GM21825 (cell line): ENCODE measurements around the gene NDOR1.

Source experiments
- ATAC-seq: cut with Tn5 transposase; IDR thresholded peaks from one replicate; pipeline ENCODE4 v1.9.1; 2021; ENCODE audit warnings: mild to moderate bottlenecking, moderate library complexity; ENCODE audit not compliant: unreplicated experiment

The NDOR1 gene

DNA sequence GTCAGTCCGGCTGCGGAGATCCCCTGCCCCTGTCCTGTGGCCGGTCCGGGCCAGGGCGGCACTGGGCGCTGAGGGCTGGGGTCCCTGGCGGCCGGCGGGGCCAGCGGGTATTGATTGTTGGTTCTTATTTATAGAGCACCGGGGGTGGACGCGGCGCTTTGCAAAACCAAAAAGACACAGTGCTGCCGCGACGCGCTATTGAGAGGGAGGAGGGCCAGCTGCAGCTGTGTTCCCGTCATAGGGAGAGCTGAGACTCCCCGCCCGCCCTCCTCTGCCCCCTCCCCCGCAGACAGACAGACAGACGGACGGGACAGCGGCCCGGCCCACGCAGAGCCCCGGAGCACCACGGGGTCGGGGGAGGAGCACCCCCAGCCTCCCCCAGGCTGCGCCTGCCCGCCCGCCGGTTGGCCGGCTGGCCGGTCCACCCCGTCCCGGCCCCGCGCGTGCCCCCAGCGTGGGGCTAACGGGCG lies 38.2 kb upstream of the NDOR1 start:
- ATAC-seq, result no peak

DNA sequence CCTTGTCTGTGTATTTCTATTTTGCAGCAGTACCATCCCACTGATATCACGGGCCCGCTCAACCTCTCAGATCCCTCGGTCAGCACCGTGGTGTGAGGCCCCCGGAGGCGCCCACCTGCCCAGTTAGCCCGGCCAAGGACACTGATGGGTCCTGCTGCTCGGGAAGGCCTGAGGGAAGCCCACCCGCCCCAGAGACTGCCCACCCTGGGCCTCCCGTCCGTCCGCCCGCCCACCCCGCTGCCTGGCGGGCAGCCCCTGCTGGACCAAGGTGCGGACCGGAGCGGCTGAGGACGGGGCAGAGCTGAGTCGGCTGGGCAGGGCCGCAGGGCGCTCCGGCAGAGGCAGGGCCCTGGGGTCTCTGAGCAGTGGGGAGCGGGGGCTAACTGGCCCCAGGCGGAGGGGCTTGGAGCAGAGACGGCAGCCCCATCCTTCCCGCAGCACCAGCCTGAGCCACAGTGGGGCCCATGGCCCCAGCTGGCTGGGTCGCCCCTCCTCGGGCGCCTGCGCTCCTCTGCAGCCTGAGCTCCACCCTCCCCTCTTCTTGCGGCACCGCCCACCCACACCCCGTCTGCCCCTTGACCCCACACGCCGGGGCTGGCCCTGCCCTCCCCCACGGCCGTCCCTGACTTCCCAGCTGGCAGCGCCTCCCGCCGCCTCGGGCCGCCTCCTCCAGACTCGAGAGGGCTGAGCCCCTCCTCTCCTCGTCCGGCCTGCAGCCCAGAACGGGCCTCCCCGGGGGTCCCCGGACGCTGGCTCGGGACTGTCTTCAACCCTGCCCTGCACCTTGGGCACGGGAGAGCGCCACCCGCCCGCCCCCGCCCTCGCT lies 37.5 kb upstream of the NDOR1 start:
- ATAC-seq, result no peak

DNA sequence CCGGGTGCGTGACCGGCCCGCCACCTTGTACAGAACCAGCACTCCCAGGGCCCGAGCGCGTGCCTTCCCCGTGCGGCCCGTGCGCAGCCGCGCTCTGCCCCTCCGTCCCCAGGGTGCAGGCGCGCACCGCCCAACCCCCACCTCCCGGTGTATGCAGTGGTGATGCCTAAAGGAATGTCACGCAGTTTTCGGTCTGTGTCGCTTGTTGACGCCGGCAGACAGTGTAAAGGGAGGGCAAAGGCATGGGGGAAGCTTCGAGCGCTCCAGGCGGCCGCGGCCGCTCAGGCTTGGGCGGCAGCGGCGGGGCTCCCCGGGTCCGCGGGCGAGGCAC lies 37.0 kb upstream of the NDOR1 start:
- ATAC-seq, result no peak

DNA sequence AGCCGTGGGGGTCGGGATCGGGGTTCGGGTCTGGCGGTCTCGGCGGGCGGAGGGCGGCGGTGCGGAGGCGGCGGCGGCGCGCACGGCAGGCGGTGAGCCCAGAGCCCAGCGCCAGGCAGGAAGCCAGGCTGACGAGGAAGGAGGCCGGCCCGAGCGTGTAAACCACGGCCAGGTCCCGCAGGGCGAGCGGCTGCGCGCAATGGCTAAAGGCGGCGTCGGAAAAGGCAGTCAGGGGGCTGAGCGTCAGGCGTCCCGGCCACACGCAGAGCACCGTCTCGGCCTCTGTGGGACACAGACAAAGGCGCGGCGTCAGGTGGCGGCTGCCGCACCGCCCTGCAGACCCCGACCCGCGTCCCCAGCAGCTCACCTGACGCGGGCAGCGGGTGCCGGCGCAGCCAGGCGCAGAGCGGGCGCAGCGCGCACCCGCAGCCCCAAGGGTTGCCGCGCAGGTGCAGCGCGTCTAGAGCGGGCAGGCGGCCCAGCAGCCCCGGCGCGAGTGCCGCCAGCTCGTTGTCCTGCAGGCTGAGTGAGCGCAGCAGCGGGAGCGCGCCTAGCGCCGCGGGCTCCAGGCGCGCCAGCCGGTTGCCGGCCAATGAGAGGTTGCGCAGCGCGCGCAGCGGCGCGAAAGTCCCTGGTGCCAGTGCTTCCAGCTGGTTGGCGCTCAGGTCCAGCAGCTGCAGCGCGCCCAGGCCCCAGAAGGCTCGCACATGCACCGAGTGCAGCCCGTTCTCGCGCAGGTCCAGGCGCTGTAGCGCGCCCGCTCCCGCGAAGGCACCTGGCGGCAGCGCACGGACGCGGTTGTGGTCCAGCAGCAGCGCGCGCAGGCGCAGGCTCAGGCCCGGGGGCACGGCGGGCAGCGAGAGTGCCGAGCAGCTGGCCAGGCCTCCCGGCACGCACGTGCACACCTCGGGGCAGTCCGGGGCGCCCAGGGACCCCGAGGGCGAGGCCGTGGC lies 36.3 kb upstream of the NDOR1 start:
- no peak for ATAC-seq

DNA sequence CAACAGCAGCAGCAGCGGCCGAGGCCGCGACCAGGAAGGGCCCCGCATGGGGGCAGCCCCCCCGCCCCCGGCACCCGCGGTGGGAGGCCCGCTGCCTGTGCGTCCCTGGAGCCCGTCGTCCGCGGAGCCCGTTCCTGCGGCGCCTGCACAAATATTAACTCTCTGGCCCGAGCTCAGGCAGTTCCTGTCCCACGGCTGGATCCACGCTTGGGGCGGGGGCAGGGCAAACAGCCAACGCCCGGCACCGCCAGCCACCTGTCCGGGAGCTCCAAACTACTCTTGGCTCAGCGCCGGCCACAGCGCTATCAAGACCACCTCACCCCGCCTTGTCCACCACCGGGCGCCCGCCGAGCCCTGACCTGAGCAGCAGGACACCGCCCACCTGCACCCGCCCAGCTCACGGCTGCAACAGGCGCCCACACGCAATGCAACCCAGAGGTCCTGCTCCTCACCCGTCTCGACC lies 35.6 kb upstream of the NDOR1 start, which contains the start of gene LRRC26:
TSS of gene LRRC26 (minus strand) at position 156 of the 463 bp plus-strand sequence. CDS start at position 48, 108 bp downstream.
- ATAC-seq, result no peak

DNA sequence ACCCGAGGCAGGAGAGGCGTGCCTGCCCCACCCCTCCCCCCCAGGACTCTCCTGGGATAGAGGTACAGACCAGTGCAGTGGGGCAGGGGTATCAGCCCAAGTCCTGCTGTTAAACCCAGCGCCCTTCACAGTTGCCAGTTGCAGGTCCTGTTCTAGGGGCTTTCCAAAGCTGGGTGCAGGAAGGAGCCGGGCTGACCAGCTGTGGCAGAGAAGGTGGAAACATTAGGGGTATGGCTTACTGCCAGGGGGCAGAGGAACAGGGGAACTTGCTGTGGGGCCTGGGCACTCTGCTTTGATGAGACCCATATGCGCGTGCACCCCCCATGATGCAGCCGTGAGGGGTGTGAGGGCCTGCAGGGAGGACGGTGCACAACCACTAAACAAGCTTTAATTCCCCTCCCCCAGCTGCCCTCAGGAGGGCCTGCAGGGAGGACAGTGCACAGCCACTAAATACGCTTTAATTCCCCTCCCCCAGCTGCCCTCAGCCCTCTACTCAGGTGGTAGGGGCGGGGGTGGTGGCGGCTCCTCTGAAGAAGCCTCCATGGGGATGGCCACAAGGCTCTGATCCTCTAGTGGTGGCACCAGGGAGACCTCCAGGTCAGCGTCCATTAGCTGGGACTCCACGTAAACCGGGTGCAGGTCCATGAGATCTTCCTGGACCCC lies 34.9 kb upstream of the NDOR1 start:
- no peak for ATAC-seq

DNA sequence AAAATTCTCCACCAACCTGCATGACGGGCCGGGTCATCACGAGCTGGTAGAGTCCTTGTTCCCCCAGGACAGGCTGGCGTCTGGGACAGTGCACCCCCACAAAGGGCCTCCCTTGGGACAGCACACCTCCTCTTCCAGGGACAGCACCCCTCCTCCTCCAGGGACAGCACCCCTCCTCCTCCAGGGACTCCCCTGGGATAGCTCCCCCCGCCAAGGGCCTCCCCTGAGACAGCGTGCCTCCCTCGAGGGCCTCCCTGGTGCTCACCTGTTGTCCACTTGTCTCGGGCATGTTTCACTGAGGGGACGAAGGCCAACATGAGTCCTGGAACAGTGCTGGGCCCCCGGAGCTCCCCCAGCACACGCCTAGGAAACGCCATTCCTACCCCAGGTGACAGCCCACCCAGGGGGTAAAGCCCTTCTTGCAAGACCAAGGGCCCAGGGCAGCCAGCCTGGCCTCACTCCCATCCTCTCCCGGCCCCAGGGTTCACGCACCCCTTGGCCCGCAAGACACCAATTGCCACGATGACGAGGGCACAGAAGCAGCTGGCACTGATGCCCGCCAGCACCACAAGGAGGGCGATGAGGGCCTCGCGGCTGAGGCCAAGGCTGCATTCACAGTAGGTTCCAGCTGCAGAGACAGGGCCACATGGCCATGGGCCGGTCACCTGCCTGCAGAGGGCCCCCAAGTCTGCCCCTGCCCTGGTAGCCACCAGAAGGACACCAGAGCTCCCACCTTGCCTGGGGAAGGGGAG lies 34.2 kb upstream of the NDOR1 start:
- no peak for ATAC-seq

DNA sequence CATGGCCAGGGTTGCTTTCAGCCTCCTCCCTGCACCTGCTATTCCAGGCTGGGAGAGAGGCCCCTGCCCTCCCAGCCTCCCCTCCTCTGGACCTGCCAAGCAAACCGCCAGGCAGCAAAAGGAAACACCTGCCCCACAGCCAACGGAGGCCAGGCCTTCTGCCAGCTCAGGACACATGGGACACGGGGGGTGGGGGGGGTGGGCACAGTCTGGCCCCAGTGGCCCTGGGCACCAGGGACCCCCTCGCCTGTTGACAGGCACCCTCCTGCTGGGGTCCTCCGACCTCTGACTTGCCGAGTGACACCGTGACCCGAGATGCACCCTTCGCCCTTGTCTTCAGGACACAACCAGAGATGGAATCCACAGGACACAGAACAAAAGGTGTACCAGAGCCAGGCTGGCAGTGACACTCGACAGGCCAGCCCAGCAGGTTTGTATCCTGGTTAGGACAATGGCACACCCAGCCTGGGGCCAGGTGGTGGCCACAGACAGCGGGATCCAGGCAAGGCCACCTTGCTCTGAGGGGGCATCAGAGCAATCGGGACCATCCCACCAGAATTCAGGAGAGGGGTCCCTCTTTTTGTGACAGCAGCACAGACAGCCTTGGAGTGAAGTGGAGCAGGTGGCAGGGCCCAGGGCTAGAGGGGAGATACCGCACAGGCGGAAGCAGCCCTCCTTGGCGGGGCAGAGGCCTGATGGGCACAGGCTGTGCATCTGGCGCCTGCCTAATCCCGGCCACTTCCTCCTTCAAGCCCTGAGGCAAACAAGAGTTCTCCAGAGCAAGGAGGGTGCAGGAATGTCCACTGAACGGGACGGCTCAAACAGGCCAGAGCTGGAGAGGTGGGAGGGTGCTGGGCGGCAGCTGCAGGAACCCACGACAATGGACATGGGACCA lies 32.4 kb upstream of the NDOR1 start:
- ATAC-seq, result no peak

DNA sequence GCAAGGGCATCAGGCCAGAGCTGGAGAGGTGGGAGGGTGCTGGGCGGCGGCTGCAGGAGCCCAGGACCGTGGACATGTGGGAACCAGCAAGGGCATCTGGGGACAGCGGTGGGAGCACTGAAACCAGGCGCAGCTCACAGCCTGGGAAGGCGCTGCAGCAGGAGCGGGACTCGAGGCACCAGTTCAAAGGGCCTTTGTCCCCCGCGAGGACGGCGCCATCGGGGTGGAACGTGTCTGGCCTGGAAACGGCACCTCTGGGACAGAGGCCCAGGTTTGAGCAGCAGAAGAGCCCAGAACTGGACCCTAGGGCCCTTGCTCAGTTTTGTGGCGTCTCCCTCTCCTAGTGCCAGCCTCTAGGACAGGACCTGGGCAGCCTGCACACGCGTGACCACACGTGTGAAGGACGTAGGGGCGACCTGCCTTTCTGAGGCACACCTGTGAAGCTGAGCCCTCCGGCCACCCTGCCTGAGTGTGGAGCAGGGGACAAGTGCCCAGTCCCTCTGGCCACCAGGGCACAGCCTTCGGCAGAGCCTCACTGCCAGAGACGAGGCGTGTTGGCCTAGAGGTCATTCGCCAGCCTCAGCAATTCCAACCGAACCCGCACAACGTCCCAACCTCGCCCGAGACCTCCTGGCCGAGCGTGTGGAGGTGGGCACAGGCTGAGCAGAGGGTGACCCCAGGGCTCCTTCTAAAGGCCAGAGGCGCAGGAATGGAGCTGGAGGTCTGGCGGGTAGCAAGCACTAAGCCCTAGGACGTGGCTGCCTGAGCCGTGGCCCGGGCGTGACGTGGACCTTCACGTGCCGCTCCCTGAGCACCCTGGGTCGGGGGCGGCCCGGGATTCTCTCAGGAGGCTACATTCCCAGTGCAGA lies 31.5 kb upstream of the NDOR1 start:
- no peak for ATAC-seq

DNA sequence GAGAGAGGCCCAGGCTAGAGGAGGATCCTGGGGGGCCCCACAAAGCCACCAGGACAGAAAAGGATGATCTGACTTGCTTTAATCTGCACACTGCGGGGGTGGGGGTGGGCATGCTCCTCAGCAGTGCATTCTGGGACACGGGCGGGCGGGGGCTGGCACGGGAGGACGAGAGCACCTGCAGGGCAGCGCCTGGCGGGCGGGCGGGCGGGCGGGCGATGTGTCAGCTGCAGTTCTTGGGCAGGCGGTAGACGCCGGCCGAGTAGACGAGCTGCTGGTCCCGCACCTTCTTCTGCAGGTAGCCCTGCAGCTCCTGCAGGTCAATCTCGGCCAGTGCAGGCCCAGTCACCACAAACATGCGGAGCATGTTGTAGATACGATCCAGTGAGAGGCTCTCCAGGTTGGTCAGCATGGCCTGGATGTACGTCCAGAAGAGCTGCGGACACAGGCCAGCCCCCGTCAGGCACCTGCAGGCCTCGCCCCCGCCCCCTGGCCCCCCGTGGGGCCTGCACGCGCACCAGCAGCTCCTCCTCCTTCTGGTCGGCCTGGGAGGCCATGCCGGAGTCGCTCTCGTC lies 30.7 kb upstream of the NDOR1 start:
- ATAC-seq, result no peak

DNA sequence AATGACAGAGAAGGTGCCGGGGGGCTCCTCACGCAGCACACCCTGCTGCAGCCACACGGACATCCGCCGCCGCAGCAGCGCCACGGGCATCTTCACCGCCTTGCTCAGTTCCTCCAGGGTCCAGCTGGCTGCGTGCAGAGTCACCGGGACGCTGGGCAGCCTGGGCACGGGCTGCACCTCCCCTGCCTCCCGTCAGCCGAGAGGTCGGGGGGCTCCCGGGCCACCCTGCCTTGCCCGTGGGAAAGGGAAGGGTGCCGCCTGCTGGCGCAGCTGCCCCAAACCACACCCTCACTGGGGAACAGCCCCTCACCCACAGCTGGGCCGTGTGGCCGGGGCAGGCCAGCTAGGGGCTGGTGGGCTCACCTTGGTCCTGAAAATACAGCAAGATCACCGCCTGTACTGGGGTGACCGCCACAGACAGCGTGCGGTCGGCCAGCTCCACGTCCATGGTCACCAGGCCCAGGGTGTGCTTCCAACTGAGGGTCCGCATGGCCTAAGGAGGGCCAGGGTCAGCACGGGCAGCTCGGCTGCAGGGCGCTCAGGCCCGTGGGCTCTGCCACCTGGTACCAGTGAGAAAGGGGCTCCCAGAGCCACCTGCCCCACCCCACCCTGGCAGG lies 30.0 kb upstream of the NDOR1 start:
- ATAC-seq, result no peak

DNA sequence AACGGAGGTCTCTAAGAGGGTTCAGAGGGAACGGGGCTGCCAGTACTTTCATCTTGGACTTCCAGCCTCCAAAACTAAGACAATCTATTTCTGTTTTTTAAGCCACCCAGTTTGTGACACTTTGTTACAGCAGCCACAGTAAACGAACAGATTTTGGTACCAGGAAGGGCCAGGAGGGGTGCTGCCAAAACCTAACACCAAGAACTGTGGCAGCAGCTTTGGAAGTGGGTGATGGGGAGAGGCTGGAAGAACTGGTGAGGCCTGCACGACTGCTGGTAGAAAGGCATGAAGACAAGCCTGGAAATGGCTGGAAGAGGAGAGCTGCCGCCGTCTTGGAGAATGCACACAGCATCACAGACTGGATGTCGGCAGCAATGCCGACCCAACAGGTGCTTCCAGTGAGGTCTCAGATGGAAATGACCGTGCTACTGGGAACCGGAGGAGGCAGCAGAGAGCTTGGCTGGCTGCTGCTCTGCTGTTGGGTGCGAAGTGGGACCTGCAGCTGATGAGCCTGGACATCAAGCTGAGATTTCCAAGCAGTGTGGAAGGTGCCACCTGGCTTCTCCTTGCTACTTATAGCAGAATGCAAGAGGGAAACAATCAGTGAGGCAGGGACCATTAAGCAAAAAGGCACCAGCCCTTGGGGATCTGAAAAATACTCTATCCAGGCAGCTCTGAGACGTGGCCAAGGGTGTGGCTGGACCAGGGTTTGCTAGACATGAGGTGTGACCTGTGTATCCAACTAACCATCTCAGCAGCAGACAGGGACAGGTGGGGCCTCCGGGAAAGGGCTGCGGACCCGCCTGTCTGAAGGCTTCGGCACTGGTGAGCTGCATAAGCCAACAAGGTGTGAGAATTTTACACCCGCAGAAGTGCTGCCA lies 29.0 kb upstream of the NDOR1 start:
- no peak for ATAC-seq

DNA sequence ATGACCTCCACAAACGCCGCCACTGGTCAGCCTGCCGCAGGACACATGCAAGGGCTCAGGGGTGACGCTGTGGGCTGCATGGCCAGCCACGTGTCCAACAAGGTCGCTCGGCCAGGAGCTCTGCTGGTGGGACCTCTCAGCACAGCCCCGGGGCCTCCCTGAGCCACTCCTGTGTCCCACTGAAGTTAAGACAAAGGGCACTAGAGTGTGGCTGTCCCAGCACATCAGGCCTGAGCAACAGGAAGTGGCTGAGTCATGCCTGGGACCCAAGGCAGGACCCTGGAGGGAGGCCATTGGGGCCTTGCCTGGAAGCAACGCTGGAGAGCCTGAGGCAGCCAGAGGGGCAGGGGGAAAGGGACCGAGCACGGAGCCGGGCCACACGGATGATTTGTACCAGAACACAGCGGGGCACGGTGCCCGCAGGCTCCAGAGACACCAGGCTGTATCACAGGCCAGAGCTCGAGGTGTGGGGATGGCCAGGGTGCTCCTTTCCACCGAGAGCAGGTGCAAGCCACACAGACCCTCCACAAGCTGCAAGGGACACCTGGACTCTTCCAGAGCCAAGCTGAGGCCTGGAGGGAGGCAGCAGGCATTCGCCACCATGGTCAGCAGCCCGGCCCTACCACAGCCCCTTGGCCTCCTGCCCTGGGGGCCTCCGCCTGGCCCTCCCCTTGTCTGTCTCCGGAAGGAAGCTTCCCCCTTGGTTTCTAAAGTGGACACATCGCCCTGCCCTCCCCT lies 27.1 kb upstream of the NDOR1 start:
- no peak for ATAC-seq

DNA sequence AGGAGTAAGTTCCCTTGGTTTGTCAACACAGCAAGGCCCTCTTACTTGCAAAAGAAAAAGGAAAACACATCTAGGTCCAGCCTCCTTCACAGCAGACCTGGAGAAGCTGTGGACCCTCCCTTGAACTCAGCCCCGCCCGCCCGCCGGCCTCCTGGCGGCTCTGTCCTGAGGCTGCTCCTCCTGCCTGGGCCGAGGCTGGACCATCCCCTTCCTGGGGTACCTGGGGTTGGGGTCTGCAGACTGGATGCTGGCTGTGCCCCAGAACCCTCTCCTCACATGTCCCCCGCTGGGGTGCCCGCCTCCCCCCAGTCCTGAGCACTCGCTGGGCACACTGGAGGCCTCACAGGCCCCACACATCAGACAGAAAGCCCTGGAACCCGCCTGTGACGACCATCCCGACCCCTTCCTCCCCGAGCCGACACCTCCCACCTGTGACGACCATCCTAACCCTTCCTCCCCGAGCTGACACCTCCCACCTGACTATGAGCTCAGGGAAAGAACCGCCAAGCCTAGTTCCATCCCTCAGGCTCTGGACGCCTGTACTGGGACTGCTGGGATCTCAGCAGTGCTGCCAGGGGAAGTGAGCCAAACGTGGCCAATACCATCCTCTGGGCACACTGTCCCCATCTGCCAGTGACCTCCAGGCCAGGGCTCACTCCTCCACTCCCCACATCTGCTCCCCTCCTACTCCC lies 26.4 kb upstream of the NDOR1 start:
- no peak for ATAC-seq

DNA sequence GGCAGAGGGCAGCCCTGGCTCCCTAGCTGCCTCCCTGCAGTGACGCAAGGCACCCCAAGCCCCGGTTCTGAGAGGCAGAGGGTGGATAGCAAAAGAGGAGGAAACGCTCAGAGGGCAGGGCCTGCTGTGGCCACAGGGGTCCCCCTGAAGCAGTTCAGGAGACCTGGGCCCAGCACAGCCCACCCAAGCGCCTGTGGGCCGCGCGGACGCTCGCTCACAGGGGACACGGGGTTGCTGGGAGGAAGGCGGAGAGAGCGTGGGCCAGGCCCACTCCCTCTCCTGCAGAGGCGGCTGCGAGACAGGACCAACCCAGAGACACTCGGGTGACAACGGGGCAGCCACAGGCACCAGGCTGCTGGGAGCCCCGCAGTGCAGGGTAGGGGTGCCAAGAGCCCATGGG lies 25.7 kb upstream of the NDOR1 start:
- ATAC-seq, result no peak
